PC-3 (cell line): ENCODE measurements around the gene MFSD6L. TPM values are rescaled to one million over a fixed set of nuclear protein-coding genes. Genes with fewer than 3 reads are reported as not detected.
A peak's percentile ranks its signal among the peaks of the same experiment; 100 is the strongest.

Experiments used
- ATAC-seq: fragments of 200-7000 bp; cut with Tn5 transposase; 2 replicates; pipeline ENCODE4 v1.9.1; 2020; ENCODE audit warnings: mild to moderate bottlenecking, moderate library complexity
- BruUV-seq: library from RNA; stranded (reverse); fragments of 400-500 nt; replicated peaks from 2 replicates; lab custom pipeline; 2021; lab: Mats Ljungman, UMichigan
- CTCF ChIA-PET: fragments of 300-600 bp; sonication (Branson Sonifier 250); formaldehyde crosslinking; loops from one replicate; lab custom pipeline; 2022; ENCODE audit warnings: antibody characterized with exemption; lab: Charles Lee
- POLR2A ChIA-PET: fragments of 300-600 bp; sonication (Branson Sonifier 250); formaldehyde crosslinking; loops from one replicate; lab custom pipeline; 2022; ENCODE audit warnings: antibody characterized with exemption; ENCODE audit not compliant: unreplicated experiment; lab: Charles Lee
- DNase-seq: peaks from one replicate; pipeline ENCODE4 v3.0.0-alpha.2; 2015
- H2AFZ ChIP-seq: fragments of 300-600 bp; sonication (generic); 2 replicates; pipeline ENCODE4 v1.6.0; 2016; ENCODE audit warnings: antibody characterized with exemption, low read length
- H3F3A ChIP-seq: fragments of 300-600 bp; sonication (generic); one replicate; pipeline ENCODE4 v1.6.0; 2017; ENCODE audit warnings: antibody characterized with exemption, low read length, control low read depth, mild to moderate bottlenecking; ENCODE audit not compliant: unreplicated experiment
- H3K27ac ChIP-seq: fragments of 300-600 bp; sonication (generic); 2 replicates; pipeline ENCODE4 v1.5.1; 2016; ENCODE audit warnings: mild to moderate bottlenecking, low read length
- H3K27me3 ChIP-seq: fragments of 300-600 bp; sonication (generic); 2 replicates; pipeline ENCODE4 v1.6.1; 2016; ENCODE audit warnings: low read length, mixed read lengths
- H3K36me3 ChIP-seq: fragments of 300-600 bp; sonication (generic); 2 replicates; pipeline ENCODE4 v1.6.1; 2016; ENCODE audit warnings: low read depth, mixed run types, low read length, mixed read lengths
- H3K4me1 ChIP-seq: fragments of 300-600 bp; sonication (generic); 2 replicates; pipeline ENCODE4 v1.5.1; 2016; ENCODE audit warnings: low read length; ENCODE audit not compliant: insufficient read depth
- H3K4me2 ChIP-seq: fragments of 300-600 bp; sonication (generic); 2 replicates; pipeline ENCODE4 v1.6.0; 2016; ENCODE audit warnings: low read length
- H3K4me3 ChIP-seq: fragments of 300-600 bp; sonication (generic); 2 replicates; pipeline ENCODE4 v1.5.1; 2016; ENCODE audit warnings: mild to moderate bottlenecking, low read length, mixed read lengths
- H3K79me2 ChIP-seq: fragments of 300-600 bp; sonication (generic); 2 replicates; pipeline ENCODE4 v1.6.1; 2017; ENCODE audit warnings: low read length, mixed read lengths
- H3K9ac ChIP-seq: fragments of 300-600 bp; sonication (generic); 2 replicates; pipeline ENCODE4 v1.6.0; 2016; ENCODE audit warnings: mild to moderate bottlenecking, low read length
- H3K9me2 ChIP-seq: fragments of 300-600 bp; sonication (generic); replicated peaks from 2 replicates; pipeline ENCODE4 v1.6.1; 2016; ENCODE audit warnings: mixed run types, low read length, mixed read lengths
- H3K9me3 ChIP-seq: fragments of 300-600 bp; sonication (generic); 2 replicates; pipeline ENCODE4 v1.6.1; 2016; ENCODE audit warnings: low read length, mixed read lengths
- H4K20me1 ChIP-seq: fragments of 300-600 bp; sonication (generic); 2 replicates; pipeline ENCODE4 v1.6.1; 2016; ENCODE audit warnings: low read length, mixed read lengths
- EZH2 ChIP-seq: fragments of 300-600 bp; sonication (generic); IDR thresholded peaks from one replicate; pipeline ENCODE4 v1.6.1; 2017; ENCODE audit warnings: antibody characterized with exemption, mild to moderate bottlenecking, low read length; ENCODE audit not compliant: unreplicated experiment
- EZH2phosphoT487 ChIP-seq: fragments of 300-600 bp; sonication (generic); IDR thresholded peaks from 2 replicates; pipeline ENCODE4 v1.6.1; 2018; ENCODE audit warnings: mild to moderate bottlenecking, antibody characterized with exemption, low read length, borderline replicate concordance
- intact Hi-C: fragments of 100-400 bp; cut with micrococcal nuclease; formaldehyde crosslinking; loops from 2 replicates; pipeline ENCODE4 v1.9.0; 2023
- total RNA-seq: library from RNA; depleted of rRNA; stranded (reverse); fragments of >200 nt; gene quantifications from 2 replicates; pipeline ENCODE4 v1.2.3, GENCODE V29; 2014
- TF ChIP-seq, protein P1 (sequence below): fragments of 300-600 bp; sonication (generic); conservative IDR thresholded peaks from 2 replicates; pipeline ENCODE4 v1.5.1; 2017; ENCODE audit warnings: antibody characterized with exemption, low read depth, mild to moderate bottlenecking, low read length

The MFSD6L gene
- total RNA-seq, 1 experiment from 2014 or later: 0.07 TPM

DNA sequence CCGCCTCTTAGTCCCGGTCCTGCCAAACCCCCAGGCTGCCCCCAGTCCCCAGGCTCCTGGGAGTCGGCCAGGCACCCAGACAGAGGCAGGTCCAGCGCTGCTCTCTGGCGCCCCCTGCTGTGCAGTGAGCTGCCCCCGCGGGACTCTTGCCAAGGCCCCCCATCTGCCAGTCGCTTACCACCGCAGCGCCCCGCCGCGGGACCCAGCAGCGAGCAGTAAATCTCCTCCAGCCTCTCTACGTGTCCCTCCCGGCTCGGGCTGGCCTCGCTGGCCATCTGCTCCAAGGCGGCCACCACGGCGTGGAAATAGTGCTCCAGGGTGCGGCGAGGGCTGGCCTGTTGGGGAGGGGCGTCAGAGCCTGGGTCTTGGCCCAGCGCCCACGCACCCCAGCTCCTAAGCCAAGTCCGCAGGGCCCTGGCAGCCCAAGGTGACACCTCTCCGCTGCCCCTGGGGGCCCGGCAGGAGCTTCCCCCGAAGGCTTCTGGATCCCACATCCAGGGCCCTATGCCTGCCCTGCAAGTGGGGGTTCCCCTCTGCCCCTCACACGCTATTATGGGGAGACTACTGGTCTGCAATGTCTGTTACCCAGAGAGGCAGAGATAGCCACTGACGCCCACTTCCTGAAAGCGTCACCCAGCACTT lies 33.7 kb upstream of the MFSD6L start:
- Histone ChIP-seq H3K9me2 (no peaks in the 10 kb centered on the region), H3K4me1 (no peaks in the 10 kb centered on the region), H3F3A (no peaks in the 10 kb centered on the region), H3K27ac (no peak overlapping the region), H3K27me3 (no peaks in the 10 kb centered on the region), H3K79me2 (no peaks in the 10 kb centered on the region), H4K20me1 (no peaks in the 10 kb centered on the region), H3K4me2 (no peak overlapping the region), H3K36me3 (no peaks in the 10 kb centered on the region), H2AFZ (no peak overlapping the region), H3K9ac (no peak overlapping the region), H3K4me3 (no peak overlapping the region), H3K9me3 (no peaks in the 10 kb centered on the region)
- ChIA-PET CTCF (no interaction called here), POLR2A (no interaction called here)
- TF ChIP-seq EZH2phosphoT487 (no peak), EZH2 (no peak)
- TF ChIP-seq, protein P1, sequence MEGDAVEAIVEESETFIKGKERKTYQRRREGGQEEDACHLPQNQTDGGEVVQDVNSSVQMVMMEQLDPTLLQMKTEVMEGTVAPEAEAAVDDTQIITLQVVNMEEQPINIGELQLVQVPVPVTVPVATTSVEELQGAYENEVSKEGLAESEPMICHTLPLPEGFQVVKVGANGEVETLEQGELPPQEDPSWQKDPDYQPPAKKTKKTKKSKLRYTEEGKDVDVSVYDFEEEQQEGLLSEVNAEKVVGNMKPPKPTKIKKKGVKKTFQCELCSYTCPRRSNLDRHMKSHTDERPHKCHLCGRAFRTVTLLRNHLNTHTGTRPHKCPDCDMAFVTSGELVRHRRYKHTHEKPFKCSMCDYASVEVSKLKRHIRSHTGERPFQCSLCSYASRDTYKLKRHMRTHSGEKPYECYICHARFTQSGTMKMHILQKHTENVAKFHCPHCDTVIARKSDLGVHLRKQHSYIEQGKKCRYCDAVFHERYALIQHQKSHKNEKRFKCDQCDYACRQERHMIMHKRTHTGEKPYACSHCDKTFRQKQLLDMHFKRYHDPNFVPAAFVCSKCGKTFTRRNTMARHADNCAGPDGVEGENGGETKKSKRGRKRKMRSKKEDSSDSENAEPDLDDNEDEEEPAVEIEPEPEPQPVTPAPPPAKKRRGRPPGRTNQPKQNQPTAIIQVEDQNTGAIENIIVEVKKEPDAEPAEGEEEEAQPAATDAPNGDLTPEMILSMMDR: peak; percentile 45
- no TSS peak for BruUV-seq
- intact Hi-C loops: no loop called here
- ATAC-seq: no peak
- no peak for DNase-seq

DNA sequence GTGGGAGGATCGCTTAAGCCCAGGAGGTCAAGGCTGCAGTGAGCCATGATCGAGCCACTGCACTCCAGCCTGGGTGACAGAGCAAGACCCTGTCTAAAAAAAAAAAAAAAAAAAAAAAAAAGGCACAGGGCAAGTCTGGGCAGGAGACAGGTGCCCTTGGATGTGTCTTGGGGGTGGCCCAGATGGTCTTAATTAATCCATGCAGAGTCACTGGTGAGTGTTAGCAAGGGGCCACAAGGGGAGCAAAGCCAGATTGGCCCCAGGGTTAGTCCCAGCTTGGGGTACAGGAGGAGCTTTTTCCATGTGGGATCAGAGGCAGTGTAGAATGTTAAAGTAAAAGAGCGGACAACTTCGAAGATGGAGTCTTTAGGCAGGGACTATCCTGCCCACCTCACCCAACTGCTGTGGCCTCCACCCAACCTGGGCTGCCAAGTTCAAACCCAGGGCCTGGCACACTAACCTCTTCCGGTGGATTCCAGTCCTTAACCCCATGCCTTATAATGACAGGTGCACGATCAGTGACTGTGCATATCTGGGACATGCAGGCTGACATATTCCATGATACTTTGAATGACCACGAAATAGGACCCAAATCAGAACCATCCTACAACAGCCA lies 32.2 kb upstream of the MFSD6L start:
- Histone ChIP-seq H3K4me2 (no peak overlapping the region), H3K4me3 (no peak overlapping the region), H2AFZ (no peak overlapping the region), H3K9me3 (no peaks in the 10 kb centered on the region), H3K4me1 (no peaks in the 10 kb centered on the region), H3K36me3 (no peaks in the 10 kb centered on the region), H3K79me2 (no peaks in the 10 kb centered on the region), H3K27me3 (no peaks in the 10 kb centered on the region), H3K9me2 (no peaks in the 10 kb centered on the region), H3K9ac (no peak overlapping the region), H4K20me1 (no peaks in the 10 kb centered on the region), H3F3A (no peaks in the 10 kb centered on the region), H3K27ac (no peak overlapping the region)
- ChIA-PET CTCF (no interaction called here), POLR2A (no interaction called here)
- BruUV-seq: no TSS peak
- DNase-seq (no peak), ATAC-seq (no peak)
- TF ChIP-seq EZH2phosphoT487: no peak
- TF ChIP-seq EZH2: no peak
- TF ChIP-seq, protein P1: no peak
- intact Hi-C loops: no loop called here

DNA sequence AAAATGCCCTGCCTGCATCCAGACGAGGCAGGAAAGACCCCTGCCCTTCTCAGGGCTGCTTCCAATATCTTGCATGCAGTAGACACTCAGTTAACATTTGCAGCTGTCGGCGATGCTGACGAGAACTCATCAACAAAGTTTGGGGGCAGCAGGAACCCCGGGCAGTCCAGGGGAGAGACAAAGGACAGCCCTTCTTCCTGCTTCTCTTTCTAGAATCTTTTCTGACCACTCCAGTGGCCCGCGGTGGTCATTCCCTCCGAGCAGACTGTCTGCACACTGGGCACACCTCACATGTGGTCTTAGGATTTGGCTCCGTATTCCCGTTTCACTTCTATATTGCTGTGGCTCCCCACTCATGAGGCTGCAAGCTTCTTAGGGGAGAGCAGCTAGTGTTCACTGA lies 31.0 kb upstream of the MFSD6L start:
- H3F3A ChIP-seq: no peaks in the 10 kb centered on the region
- DNase-seq (no peak), ATAC-seq (no peak)
- H3K4me3 ChIP-seq: no peak overlapping the region
- H3K36me3 ChIP-seq: no peaks in the 10 kb centered on the region
- no peaks in the 10 kb centered on the region for H3K9me3 ChIP-seq
- ChIA-PET POLR2A (no interaction called here), CTCF (no interaction called here)
- no peak overlapping the region for H3K27ac ChIP-seq
- H4K20me1 ChIP-seq: no peaks in the 10 kb centered on the region
- H3K4me1 ChIP-seq: no peaks in the 10 kb centered on the region
- H3K4me2 ChIP-seq: no peak overlapping the region
- H3K79me2 ChIP-seq: no peaks in the 10 kb centered on the region
- no TSS peak for BruUV-seq
- intact Hi-C loops: no loop called here
- TF ChIP-seq, protein P1: no peak
- TF ChIP-seq EZH2phosphoT487: no peak
- TF ChIP-seq EZH2: no peak
- no peaks in the 10 kb centered on the region for H3K27me3 ChIP-seq
- no peak overlapping the region for H2AFZ ChIP-seq
- no peak overlapping the region for H3K9ac ChIP-seq
- no peaks in the 10 kb centered on the region for H3K9me2 ChIP-seq
